ENCODE results near the gene WWP2.

The WWP2 gene

GRCh38 chr16:69870761-69871160, 108.6 kb downstream of the WWP2 start:
- DNase-seq (ENCODE audit: low read depth, low spot score) = no peak
- no peak overlapping the region for H3K4me3 ChIP-seq (ENCODE audit: low read length)

GRCh38 chr16:69871708-69872107, 109.6 kb downstream of the WWP2 start:
- DNase-seq (ENCODE audit: low read depth, low spot score) = no peak
- no peak overlapping the region for H3K4me3 ChIP-seq (ENCODE audit: low read length)

GRCh38 chr16:69872888-69873287, 110.8 kb downstream of the WWP2 start:
- DNase-seq (ENCODE audit: low read depth, low spot score) = no peak

GRCh38 chr16:69873783-69874182, 111.7 kb downstream of the WWP2 start:
- no peak for DNase-seq (ENCODE audit: low read depth, low spot score)
- no peak overlapping the region for H3K4me3 ChIP-seq (ENCODE audit: low read length)

More at GRCh38 chr16:69872888-69873287, 110.8 kb downstream of the WWP2 start:
- H3K4me3 ChIP-seq (ENCODE audit: low read length) = no peak overlapping the region

- no peak overlapping the region for H3K4me3 ChIP-seq (ENCODE audit: low read length)
- DNase-seq (ENCODE audit: low read depth, low spot score) = no peak
Observed at GRCh38 chr16:69874271-69874670, 112.1 kb downstream of the WWP2 start.

GRCh38 chr16:69880640-69881133, 118.6 kb downstream of the WWP2 start:
- no peak for DNase-seq (ENCODE audit: low read depth, low spot score)
- H3K4me3 ChIP-seq (ENCODE audit: low read length) = no peak overlapping the region

GRCh38 chr16:69881141-69881540, 119.0 kb downstream of the WWP2 start:
- DNase-seq (ENCODE audit: low read depth, low spot score) = no peak
- H3K4me3 ChIP-seq (ENCODE audit: low read length) = no peak overlapping the region

GRCh38 chr16:69883744-69884143, 121.6 kb downstream of the WWP2 start:
- H3K4me3 ChIP-seq (ENCODE audit: low read length) = no peak overlapping the region

GRCh38 chr16:69885722-69886121, 123.6 kb downstream of the WWP2 start:
- H3K4me3 ChIP-seq (ENCODE audit: low read length) = no peak overlapping the region
- DNase-seq (ENCODE audit: low read depth, low spot score) = no peak

More at GRCh38 chr16:69883744-69884143, 121.6 kb downstream of the WWP2 start:
- no peak for DNase-seq (ENCODE audit: low read depth, low spot score)

- no peak overlapping the region for H3K4me3 ChIP-seq (ENCODE audit: low read length)
- no peak for DNase-seq (ENCODE audit: low read depth, low spot score)
Observed at GRCh38 chr16:69886726-69887125, 124.6 kb downstream of the WWP2 start.

GRCh38 chr16:69888005-69888590, 126.0 kb downstream of the WWP2 start:
- DNase-seq (ENCODE audit: low read depth, low spot score) = no peak
- no peak overlapping the region for H3K4me3 ChIP-seq (ENCODE audit: low read length)

- no peak for DNase-seq (ENCODE audit: low read depth, low spot score)
- no peak overlapping the region for H3K4me3 ChIP-seq (ENCODE audit: low read length)
Observed at GRCh38 chr16:69889295-69889964, 127.3 kb downstream of the WWP2 start.

- DNase-seq (ENCODE audit: low read depth, low spot score) = no peak
- no peak overlapping the region for H3K4me3 ChIP-seq (ENCODE audit: low read length)
Observed at GRCh38 chr16:69890114-69890891, 128.2 kb downstream of the WWP2 start.

GRCh38 chr16:69890892-69891282, 128.8 kb downstream of the WWP2 start:
- H3K4me3 ChIP-seq (ENCODE audit: low read length) = no peak overlapping the region
- no peak for DNase-seq (ENCODE audit: low read depth, low spot score)

GRCh38 chr16:69892378-69892777, 130.2 kb downstream of the WWP2 start:
- H3K4me3 ChIP-seq (ENCODE audit: low read length) = no peak overlapping the region

GRCh38 chr16:69893106-69893505, 131.0 kb downstream of the WWP2 start:
- no peak overlapping the region for H3K4me3 ChIP-seq (ENCODE audit: low read length)
- no peak for DNase-seq (ENCODE audit: low read depth, low spot score)

More at GRCh38 chr16:69892378-69892777, 130.2 kb downstream of the WWP2 start:
- no peak for DNase-seq (ENCODE audit: low read depth, low spot score)

- no peak for DNase-seq (ENCODE audit: low read depth, low spot score)
- no peak overlapping the region for H3K4me3 ChIP-seq (ENCODE audit: low read length)
Observed at GRCh38 chr16:69894676-69895075, 132.5 kb downstream of the WWP2 start.

GRCh38 chr16:69903865-69904415, 141.8 kb downstream of the WWP2 start:
- no peak overlapping the region for H3K4me3 ChIP-seq (ENCODE audit: low read length)
- no peak for DNase-seq (ENCODE audit: low read depth, low spot score)

- H3K4me3 ChIP-seq (ENCODE audit: low read length) = no peak overlapping the region
- DNase-seq (ENCODE audit: low read depth, low spot score) = no peak
Observed at GRCh38 chr16:69904495-69905170, 142.5 kb downstream of the WWP2 start.
